ENCODE data around the gene TTLL5. TPM values are rescaled to one million over a fixed set of nuclear protein-coding genes. Genes with fewer than 3 reads are reported as not detected.
"Not testable (repeated sequence)": the region's sequence is repeated elsewhere in the genome, so short reads cannot be mapped to it uniquely, and the experiment has no call there.

Gene TTLL5
- polyA plus RNA-seq, 2 donors, result 10.5 to 10.6 TPM

- no peaks in the 10 kb centered on the region for H3K27me3 ChIP-seq (ENCODE audit: control insufficient read depth in 1 of 2, insufficient read depth in 2 of 2, low read length in 2 of 2)
- 88 to 91% methylated on average over 2 of the region's 2 CpGs for WGBS, 2 donors
Observed at GRCh38 chr14:75913183-75913582, 252.1 kb downstream of the TTLL5 start.

GRCh38 chr14:75915045-75915444 is 254.0 kb downstream of the TTLL5 start:
- H3K36me3 ChIP-seq (ENCODE audit: control insufficient read depth in 2 of 2, insufficient read depth in 2 of 2, low read length in 1 of 2), result no peaks in the 10 kb centered on the region
- WGBS, 2 donors, result 90 to 98% methylated on average over 2 of the region's 2 CpGs
- H3K27me3 ChIP-seq (ENCODE audit: control insufficient read depth in 1 of 2, insufficient read depth in 2 of 2, low read length in 2 of 2), result no peaks in the 10 kb centered on the region
- no peak overlapping the region for H3K27ac ChIP-seq (ENCODE audit: low read depth in 2 of 2, low read length in 1 of 2)
- no peak overlapping the region for H3K4me3 ChIP-seq (ENCODE audit: low read depth in 1 of 2, low read length in 2 of 2)
- no peaks in the 10 kb centered on the region for H3K4me1 ChIP-seq (ENCODE audit: control insufficient read depth in 2 of 2, insufficient read depth in 2 of 2, low read length in 1 of 2)
- no peaks in the 10 kb centered on the region for H3K9me3 ChIP-seq (ENCODE audit: control insufficient read depth in 2 of 2, insufficient read depth in 1 of 2, low read depth in 1 of 2, low read length in 1 of 2)

More at GRCh38 chr14:75913183-75913582, 252.1 kb downstream of the TTLL5 start:
- Histone ChIP-seq H3K4me3 (ENCODE audit: low read depth in 1 of 2, low read length in 2 of 2) (no peak overlapping the region), H3K27ac (ENCODE audit: low read depth in 2 of 2, low read length in 1 of 2) (no peak overlapping the region), H3K9me3 (ENCODE audit: control insufficient read depth in 2 of 2, insufficient read depth in 1 of 2, low read depth in 1 of 2, low read length in 1 of 2) (no peaks in the 10 kb centered on the region), H3K4me1 (ENCODE audit: control insufficient read depth in 2 of 2, insufficient read depth in 2 of 2, low read length in 1 of 2) (no peaks in the 10 kb centered on the region), H3K36me3 (ENCODE audit: control insufficient read depth in 2 of 2, insufficient read depth in 2 of 2, low read length in 1 of 2) (no peaks in the 10 kb centered on the region)

- H3K36me3 ChIP-seq (ENCODE audit: control insufficient read depth in 2 of 2, insufficient read depth in 2 of 2, low read length in 1 of 2), result no peaks in the 10 kb centered on the region
- no peaks in the 10 kb centered on the region for H3K4me1 ChIP-seq (ENCODE audit: control insufficient read depth in 2 of 2, insufficient read depth in 2 of 2, low read length in 1 of 2)
- H3K9me3 ChIP-seq (ENCODE audit: control insufficient read depth in 2 of 2, insufficient read depth in 1 of 2, low read depth in 1 of 2, low read length in 1 of 2), result no peaks in the 10 kb centered on the region
- H3K27me3 ChIP-seq (ENCODE audit: control insufficient read depth in 1 of 2, insufficient read depth in 2 of 2, low read length in 2 of 2), result no peaks in the 10 kb centered on the region
- no peak overlapping the region for H3K27ac ChIP-seq (ENCODE audit: low read depth in 2 of 2, low read length in 1 of 2)
- 90 to 91% methylated on average over 10 of the region's 10 CpGs for WGBS, 2 donors
- no peak overlapping the region for H3K4me3 ChIP-seq (ENCODE audit: low read depth in 1 of 2, low read length in 2 of 2)
Observed at GRCh38 chr14:75917322-75917945, 256.4 kb downstream of the TTLL5 start.

GRCh38 chr14:75917946-75918335 is 256.9 kb downstream of the TTLL5 start:
- H3K36me3 ChIP-seq (ENCODE audit: control insufficient read depth in 2 of 2, insufficient read depth in 2 of 2, low read length in 1 of 2), result no peaks in the 10 kb centered on the region
- no peaks in the 10 kb centered on the region for H3K27me3 ChIP-seq (ENCODE audit: control insufficient read depth in 1 of 2, insufficient read depth in 2 of 2, low read length in 2 of 2)
- 64 to 75% methylated on average over 1 of the region's 1 CpG for WGBS, 2 donors
- no peaks in the 10 kb centered on the region for H3K4me1 ChIP-seq (ENCODE audit: control insufficient read depth in 2 of 2, insufficient read depth in 2 of 2, low read length in 1 of 2)
- H3K9me3 ChIP-seq (ENCODE audit: control insufficient read depth in 2 of 2, insufficient read depth in 1 of 2, low read depth in 1 of 2, low read length in 1 of 2), result no peaks in the 10 kb centered on the region
- H3K27ac ChIP-seq (ENCODE audit: low read depth in 2 of 2, low read length in 1 of 2), result no peak overlapping the region
- H3K4me3 ChIP-seq (ENCODE audit: low read depth in 1 of 2, low read length in 2 of 2), result no peak overlapping the region

GRCh38 chr14:75920421-75920820 is 259.4 kb downstream of the TTLL5 start:
- H3K4me3 ChIP-seq (ENCODE audit: low read depth in 1 of 2, low read length in 2 of 2); H3K4me1 ChIP-seq (ENCODE audit: control insufficient read depth in 2 of 2, insufficient read depth in 2 of 2, low read length in 1 of 2); H3K36me3 ChIP-seq (ENCODE audit: control insufficient read depth in 2 of 2, insufficient read depth in 2 of 2, low read length in 1 of 2); H3K27me3 ChIP-seq (ENCODE audit: control insufficient read depth in 1 of 2, insufficient read depth in 2 of 2, low read length in 2 of 2); H3K9me3 ChIP-seq (ENCODE audit: control insufficient read depth in 2 of 2, insufficient read depth in 1 of 2, low read depth in 1 of 2, low read length in 1 of 2); H3K27ac ChIP-seq (ENCODE audit: low read depth in 2 of 2, low read length in 1 of 2): not testable (repeated sequence)
- 89 to 97% methylated on average over 4 of the region's 4 CpGs for WGBS, 2 donors

- H3K36me3 ChIP-seq (ENCODE audit: control insufficient read depth in 2 of 2, insufficient read depth in 2 of 2, low read length in 1 of 2); H3K27me3 ChIP-seq (ENCODE audit: control insufficient read depth in 1 of 2, insufficient read depth in 2 of 2, low read length in 2 of 2); H3K4me3 ChIP-seq (ENCODE audit: low read depth in 1 of 2, low read length in 2 of 2); H3K27ac ChIP-seq (ENCODE audit: low read depth in 2 of 2, low read length in 1 of 2); H3K4me1 ChIP-seq (ENCODE audit: control insufficient read depth in 2 of 2, insufficient read depth in 2 of 2, low read length in 1 of 2); H3K9me3 ChIP-seq (ENCODE audit: control insufficient read depth in 2 of 2, insufficient read depth in 1 of 2, low read depth in 1 of 2, low read length in 1 of 2): not testable (repeated sequence)
- WGBS, 2 donors, result 94 to 95% methylated on average over 28 to 50 of the region's 54 CpGs
Observed at GRCh38 chr14:75925141-75925840, 264.2 kb downstream of the TTLL5 start.

GRCh38 chr14:75926431-75927115 is 265.5 kb downstream of the TTLL5 start:
- no peaks in the 10 kb centered on the region for H3K36me3 ChIP-seq (ENCODE audit: control insufficient read depth in 2 of 2, insufficient read depth in 2 of 2, low read length in 1 of 2)
- 96 to 98% methylated on average over 4 of the region's 4 CpGs for WGBS, 2 donors
- no peaks in the 10 kb centered on the region for H3K27me3 ChIP-seq (ENCODE audit: control insufficient read depth in 1 of 2, insufficient read depth in 2 of 2, low read length in 2 of 2)
- H3K9me3 ChIP-seq (ENCODE audit: control insufficient read depth in 2 of 2, insufficient read depth in 1 of 2, low read depth in 1 of 2, low read length in 1 of 2), result no peaks in the 10 kb centered on the region
- H3K4me3 ChIP-seq (ENCODE audit: low read depth in 1 of 2, low read length in 2 of 2), result no peak overlapping the region
- no peaks in the 10 kb centered on the region for H3K4me1 ChIP-seq (ENCODE audit: control insufficient read depth in 2 of 2, insufficient read depth in 2 of 2, low read length in 1 of 2)
- no peak overlapping the region for H3K27ac ChIP-seq (ENCODE audit: low read depth in 2 of 2, low read length in 1 of 2)

- WGBS, 2 donors, result 77 to 81% methylated on average over 6 of the region's 6 CpGs
- Histone ChIP-seq H3K9me3 (ENCODE audit: control insufficient read depth in 2 of 2, insufficient read depth in 1 of 2, low read depth in 1 of 2, low read length in 1 of 2) (no peaks in the 10 kb centered on the region), H3K4me3 (ENCODE audit: low read depth in 1 of 2, low read length in 2 of 2) (no peak overlapping the region), H3K4me1 (ENCODE audit: control insufficient read depth in 2 of 2, insufficient read depth in 2 of 2, low read length in 1 of 2) (no peaks in the 10 kb centered on the region), H3K27ac (ENCODE audit: low read depth in 2 of 2, low read length in 1 of 2) (no peak overlapping the region), H3K27me3 (ENCODE audit: control insufficient read depth in 1 of 2, insufficient read depth in 2 of 2, low read length in 2 of 2) (no peaks in the 10 kb centered on the region), H3K36me3 (ENCODE audit: control insufficient read depth in 2 of 2, insufficient read depth in 2 of 2, low read length in 1 of 2) (no peaks in the 10 kb centered on the region)
Observed at GRCh38 chr14:75927564-75928087, 266.6 kb downstream of the TTLL5 start.

- WGBS, 2 donors, result 41 to 53% methylated on average over 5 of the region's 5 CpGs
- Histone ChIP-seq H3K4me3 (ENCODE audit: low read depth in 1 of 2, low read length in 2 of 2) (no peak overlapping the region), H3K9me3 (ENCODE audit: control insufficient read depth in 2 of 2, insufficient read depth in 1 of 2, low read depth in 1 of 2, low read length in 1 of 2) (no peaks in the 10 kb centered on the region), H3K4me1 (ENCODE audit: control insufficient read depth in 2 of 2, insufficient read depth in 2 of 2, low read length in 1 of 2) (no peaks in the 10 kb centered on the region), H3K27ac (ENCODE audit: low read depth in 2 of 2, low read length in 1 of 2) (no peak overlapping the region), H3K36me3 (ENCODE audit: control insufficient read depth in 2 of 2, insufficient read depth in 2 of 2, low read length in 1 of 2) (no peaks in the 10 kb centered on the region), H3K27me3 (ENCODE audit: control insufficient read depth in 1 of 2, insufficient read depth in 2 of 2, low read length in 2 of 2) (no peaks in the 10 kb centered on the region)
Observed at GRCh38 chr14:75928690-75929181, 267.7 kb downstream of the TTLL5 start.
